ENCODE measurements around the gene HIF1AN. TPM values are rescaled to one million over a fixed set of nuclear protein-coding genes. Genes with fewer than 3 reads are reported as not detected.

HIF1AN gene
- total RNA-seq, 1 donor = 15.2 TPM

GRCh38 chr10:100553929-100554328 lies 18.2 kb downstream of the HIF1AN start:
- DNase-seq (ENCODE audit: insufficient read length, low spot score, missing footprints) = no peak
- Histone ChIP-seq H3K27me3 (ENCODE audit: insufficient read depth, low read length) (no peaks in the 10 kb centered on the region), H4K20me1 (ENCODE audit: insufficient read depth, low read length) (no peaks in the 10 kb centered on the region), H3K9me3 (ENCODE audit: low read depth, low read length) (no peaks in the 10 kb centered on the region), H3K79me2 (ENCODE audit: insufficient read depth, low read length) (no peaks in the 10 kb centered on the region), H3K36me3 (ENCODE audit: insufficient read depth, low read length) (peaks cover 30% of the 10 kb centered on the region), H3K4me1 (ENCODE audit: insufficient read depth, low read length) (no peaks in the 10 kb centered on the region), H2AFZ (ENCODE audit: low read length) (no peak overlapping the region), H3K4me3 (ENCODE audit: insufficient read depth, low read length) (no peak overlapping the region), H3K4me2 (ENCODE audit: insufficient read depth, low read length) (no peak overlapping the region), H3K27ac (ENCODE audit: low read depth, low read length) (no peak overlapping the region)
- TF ChIP-seq CTCF (IDR thresholded peaks at IDR 0.05; ENCODE audit: extremely low read depth, low read depth, low read length) = no peak

GRCh38 chr10:100554902-100555301 lies 19.2 kb downstream of the HIF1AN start:
- Histone ChIP-seq H3K27ac (ENCODE audit: low read depth, low read length) (no peak overlapping the region), H3K4me2 (ENCODE audit: insufficient read depth, low read length) (no peak overlapping the region), H3K4me3 (ENCODE audit: insufficient read depth, low read length) (no peak overlapping the region), H3K36me3 (ENCODE audit: insufficient read depth, low read length) (peaks cover 20% of the 10 kb centered on the region), H3K27me3 (ENCODE audit: insufficient read depth, low read length) (no peaks in the 10 kb centered on the region), H2AFZ (ENCODE audit: low read length) (no peak overlapping the region), H4K20me1 (ENCODE audit: insufficient read depth, low read length) (peaks cover under 1% of the 10 kb centered on the region), H3K9me3 (ENCODE audit: low read depth, low read length) (no peaks in the 10 kb centered on the region), H3K4me1 (ENCODE audit: insufficient read depth, low read length) (no peaks in the 10 kb centered on the region), H3K79me2 (ENCODE audit: insufficient read depth, low read length) (no peaks in the 10 kb centered on the region)
- no peak for DNase-seq (ENCODE audit: insufficient read length, low spot score, missing footprints)
- no peak for TF ChIP-seq CTCF (IDR thresholded peaks at IDR 0.05; ENCODE audit: extremely low read depth, low read depth, low read length)

GRCh38 chr10:100560248-100560647 lies 24.5 kb downstream of the HIF1AN start:
- Histone ChIP-seq H3K4me1 (ENCODE audit: insufficient read depth, low read length) (peaks cover 14% of the 10 kb centered on the region), H3K4me2 (ENCODE audit: insufficient read depth, low read length) (no peak overlapping the region), H3K4me3 (ENCODE audit: insufficient read depth, low read length) (no peak overlapping the region), H3K27ac (ENCODE audit: low read depth, low read length) (no peak overlapping the region), H4K20me1 (ENCODE audit: insufficient read depth, low read length) (peaks cover 8% of the 10 kb centered on the region), H3K9me3 (ENCODE audit: low read depth, low read length) (no peaks in the 10 kb centered on the region), H2AFZ (ENCODE audit: low read length) (no peak overlapping the region), H3K27me3 (ENCODE audit: insufficient read depth, low read length) (peaks cover 11% of the 10 kb centered on the region), H3K36me3 (ENCODE audit: insufficient read depth, low read length) (peaks cover 11% of the 10 kb centered on the region), H3K79me2 (ENCODE audit: insufficient read depth, low read length) (no peaks in the 10 kb centered on the region)
- DNase-seq (ENCODE audit: insufficient read length, low spot score, missing footprints) = no peak
- TF ChIP-seq CTCF (IDR thresholded peaks at IDR 0.05; ENCODE audit: extremely low read depth, low read depth, low read length) = no peak

GRCh38 chr10:100561005-100561404 lies 25.3 kb downstream of the HIF1AN start:
- DNase-seq (ENCODE audit: insufficient read length, low spot score, missing footprints) = no peak
- no peaks in the 10 kb centered on the region for H3K9me3 ChIP-seq (ENCODE audit: low read depth, low read length)
- no peak overlapping the region for H3K27ac ChIP-seq (ENCODE audit: low read depth, low read length)
- H4K20me1 ChIP-seq (ENCODE audit: insufficient read depth, low read length) = peaks cover 8% of the 10 kb centered on the region
- peaks cover 16% of the 10 kb centered on the region for H3K27me3 ChIP-seq (ENCODE audit: insufficient read depth, low read length)
- no peak overlapping the region for H3K4me2 ChIP-seq (ENCODE audit: insufficient read depth, low read length)
- H3K79me2 ChIP-seq (ENCODE audit: insufficient read depth, low read length) = no peaks in the 10 kb centered on the region
- H3K4me1 ChIP-seq (ENCODE audit: insufficient read depth, low read length) = peaks cover 14% of the 10 kb centered on the region
- H2AFZ ChIP-seq (ENCODE audit: low read length) = no peak overlapping the region
- H3K36me3 ChIP-seq (ENCODE audit: insufficient read depth, low read length) = peaks cover 7% of the 10 kb centered on the region
- no peak overlapping the region for H3K4me3 ChIP-seq (ENCODE audit: insufficient read depth, low read length)
- no peak for TF ChIP-seq CTCF (IDR thresholded peaks at IDR 0.05; ENCODE audit: extremely low read depth, low read depth, low read length)

All from osteoblast (primary cell).